Ishikawa (cell line): ENCODE results near the gene DERA.

Experiments used
- CEBPB ChIP-seq: IDR thresholded peaks from 2 replicates; pipeline ENCODE4 v1.6.1; 2012
- CREB1 ChIP-seq: IDR thresholded peaks from 2 replicates; pipeline ENCODE4 v1.6.1; 2012; ENCODE audit warnings: low read depth
- EGR1 ChIP-seq: IDR thresholded peaks from 2 replicates; pipeline ENCODE4 v1.6.1; 2012
- EP300 ChIP-seq: IDR thresholded peaks from 2 replicates; pipeline ENCODE4 v1.6.1; 2012; ENCODE audit warnings: borderline replicate concordance
- FOXM1 ChIP-seq: IDR thresholded peaks from 2 replicates; pipeline ENCODE4 v1.6.1; 2012; ENCODE audit warnings: low read depth, borderline replicate concordance
- MAX ChIP-seq: IDR thresholded peaks from 2 replicates; pipeline ENCODE4 v1.6.1; 2012
- NFIC ChIP-seq: IDR thresholded peaks from 2 replicates; pipeline ENCODE4 v1.6.1; 2012
- RAD21 ChIP-seq: IDR thresholded peaks from 2 replicates; pipeline ENCODE4 v1.6.1; 2012; ENCODE audit warnings: low read depth
- REST ChIP-seq: IDR thresholded peaks from 2 replicates; pipeline ENCODE4 v1.6.1; 2012; ENCODE audit warnings: low read depth, mild to moderate bottlenecking
- TAF1 ChIP-seq: IDR thresholded peaks from 2 replicates; pipeline ENCODE4 v1.6.1; 2012; ENCODE audit warnings: low read depth, mild to moderate bottlenecking
- TCF12 ChIP-seq: IDR thresholded peaks from 2 replicates; pipeline ENCODE4 v1.6.1; 2012; ENCODE audit warnings: low read depth
- TEAD4 ChIP-seq: IDR thresholded peaks from 2 replicates; pipeline ENCODE4 v1.6.1; 2012
- USF1 ChIP-seq: IDR thresholded peaks from 2 replicates; pipeline ENCODE4 v1.6.1; 2012
- YY1 ChIP-seq: IDR thresholded peaks from 2 replicates; pipeline ENCODE4 v1.6.1; 2012; ENCODE audit warnings: low read depth
- ZBTB7A ChIP-seq: IDR thresholded peaks from 2 replicates; pipeline ENCODE4 v1.6.1; 2012; ENCODE audit warnings: low read depth

Gene DERA

GRCh38 chr12:16006752-16007151, 95.6 kb downstream of the DERA start:
- TF ChIP-seq EP300, result no peak
- no peak for TF ChIP-seq TCF12
- no peak for TF ChIP-seq TEAD4
- no peak for TF ChIP-seq NFIC
- TF ChIP-seq CREB1, result no peak
- no peak for TF ChIP-seq MAX
- no peak for TF ChIP-seq REST
- TF ChIP-seq RAD21, result no peak
- TF ChIP-seq EGR1, result no peak
- no peak for TF ChIP-seq YY1

GRCh38 chr12:16008421-16008824, 97.3 kb downstream of the DERA start:
- TF ChIP-seq YY1 (no peak), MAX (no peak), TCF12 (no peak), FOXM1 (no peak), REST (no peak), CREB1 (no peak), USF1 (no peak), CEBPB (no peak), TEAD4 (no peak), EP300 (no peak)

- TF ChIP-seq ZBTB7A, result no peak
- no peak for TF ChIP-seq EP300
- no peak for TF ChIP-seq YY1
- no peak for TF ChIP-seq CREB1
- no peak for TF ChIP-seq FOXM1
- TF ChIP-seq RAD21, result no peak
- no peak for TF ChIP-seq REST
- TF ChIP-seq EGR1, result no peak
- TF ChIP-seq NFIC, result no peak
- no peak for TF ChIP-seq CEBPB
- no peak for TF ChIP-seq TAF1
- no peak for TF ChIP-seq TEAD4
- TF ChIP-seq MAX, result no peak
- TF ChIP-seq USF1, result no peak
- no peak for TF ChIP-seq TCF12
Observed at GRCh38 chr12:16012117-16012516, 101.0 kb downstream of the DERA start.

- no peak for TF ChIP-seq MAX
- no peak for TF ChIP-seq CREB1
Observed at GRCh38 chr12:16016748-16017147, 105.6 kb downstream of the DERA start.

- no peak for TF ChIP-seq CREB1
- no peak for TF ChIP-seq FOXM1
- TF ChIP-seq CEBPB, result no peak
- no peak for TF ChIP-seq MAX
- no peak for TF ChIP-seq EGR1
- TF ChIP-seq RAD21, result no peak
- TF ChIP-seq YY1, result no peak
- TF ChIP-seq TCF12, result no peak
- no peak for TF ChIP-seq NFIC
- TF ChIP-seq REST, result no peak
- no peak for TF ChIP-seq TEAD4
Observed at GRCh38 chr12:16018306-16018705, 107.2 kb downstream of the DERA start.
